ENCODE data around the gene TFPI. TPM values are rescaled to one million over a fixed set of nuclear protein-coding genes. Genes with fewer than 3 reads are reported as not detected.
A peak's percentile ranks its signal among the peaks of the same experiment; 100 is the strongest.
"Not testable (repeated sequence)": the region's sequence is repeated elsewhere in the genome, so short reads cannot be mapped to it uniquely, and the experiment has no call there.

The TFPI gene
- 716 and 1,528 TPM in 2 replicates for total RNA-seq

DNA sequence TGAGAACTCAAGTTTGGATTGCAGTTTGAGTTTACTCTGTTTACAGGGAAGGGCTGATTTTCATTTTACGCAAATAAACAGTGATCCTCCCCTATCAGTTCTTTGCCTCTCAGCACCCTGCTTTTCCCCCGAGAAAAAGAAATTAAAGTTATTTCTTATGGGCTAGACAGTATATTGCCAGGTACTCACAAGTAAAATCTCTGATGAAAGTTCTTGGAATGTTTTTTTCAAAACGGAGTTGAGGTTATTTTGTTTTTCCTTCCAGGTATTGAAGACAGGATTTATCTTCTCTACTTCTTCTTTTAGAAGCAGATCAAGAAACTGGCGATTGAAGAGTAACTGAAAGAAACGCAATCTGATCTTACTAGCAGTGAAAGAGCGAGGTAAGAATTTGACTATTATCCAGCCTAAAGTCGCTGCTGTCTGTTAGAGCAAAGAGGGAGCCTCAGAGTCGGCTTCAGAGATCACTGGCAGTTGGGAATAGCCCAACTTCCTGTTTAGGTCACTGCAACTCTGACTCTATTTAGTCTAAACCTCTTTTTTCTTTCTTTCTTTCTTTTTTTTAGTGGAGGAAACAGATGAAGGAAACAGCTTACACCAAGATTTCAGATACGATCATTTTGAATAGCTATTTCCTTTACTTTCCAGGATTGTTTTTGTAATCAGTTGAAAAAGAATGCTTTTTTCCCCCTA, at the start of gene TFPI:
TFPI (minus strand) TSS at position 425 of the 693 bp plus-strand sequence. CDS start 50,667 bp downstream, outside the sequence.
- peak; percentile 71 to 94 for DNase-seq (ENCODE audit: low read depth in 2 of 2)

DNA sequence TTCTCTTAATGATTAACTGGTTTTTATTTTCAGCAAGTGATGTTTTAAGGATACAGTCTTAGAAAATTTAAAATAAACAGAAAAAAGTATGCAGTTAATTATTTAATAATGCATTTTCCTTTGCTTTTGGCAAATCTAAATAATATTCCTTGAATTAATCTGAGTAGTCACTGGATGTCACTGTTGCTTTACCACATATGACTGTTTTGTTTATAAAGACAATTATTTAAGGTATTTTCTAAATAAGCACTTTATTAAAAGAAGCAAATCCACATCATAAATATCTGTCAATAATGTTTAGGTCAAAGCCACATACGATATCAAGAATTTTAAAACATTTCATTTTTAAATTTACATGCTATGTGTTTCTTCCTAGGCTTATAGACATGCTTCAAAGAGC, 40.6 kb upstream of the TFPI start:
- peak in 1 of 2 donors; percentile 12 for DNase-seq (ENCODE audit: low read depth in 2 of 2)

DNA sequence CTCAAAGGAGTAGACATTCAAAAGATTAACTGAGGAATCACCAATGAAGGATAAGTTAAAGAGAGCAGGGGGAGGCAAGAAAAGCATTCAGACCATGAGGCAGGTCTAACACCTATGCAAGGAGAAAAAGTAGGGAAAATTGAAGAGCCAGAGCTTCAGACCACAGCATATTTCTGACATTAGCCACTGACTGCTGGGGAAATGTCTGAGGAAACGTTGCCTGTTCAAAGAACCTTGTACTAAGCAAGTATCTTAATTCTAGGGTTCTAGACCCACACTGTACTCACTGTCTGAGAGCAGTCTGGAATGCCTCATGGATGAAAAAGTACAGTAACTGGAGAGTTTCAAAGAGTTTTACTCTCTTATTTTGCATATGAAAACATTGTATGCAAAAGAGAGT, 39.5 kb upstream of the TFPI start:
- DNase-seq (ENCODE audit: low read depth in 2 of 2), result no peak

GRCh38 chr2:187593098-187593497, 38.9 kb upstream of the TFPI start:
- no peak for DNase-seq (ENCODE audit: low read depth in 2 of 2)

- DNase-seq (ENCODE audit: low read depth in 2 of 2), result no peak
Measured at GRCh38 chr2:187590175-187590574, 35.9 kb upstream of the TFPI start.

- peak; percentile 67 to 68 for DNase-seq (ENCODE audit: low read depth in 2 of 2)
Measured at GRCh38 chr2:187586011-187586641, 31.9 kb upstream of the TFPI start.

GRCh38 chr2:187581125-187581896, 27.1 kb upstream of the TFPI start:
- DNase-seq (ENCODE audit: low read depth in 2 of 2), result peak in 1 of 2 donors; percentile 49

- peak; percentile 77 to 79 for DNase-seq (ENCODE audit: low read depth in 2 of 2)
Measured at GRCh38 chr2:187580462-187581124, 26.4 kb upstream of the TFPI start.

- DNase-seq (ENCODE audit: low read depth in 2 of 2), result peak in 1 of 2 donors; percentile 46
Measured at GRCh38 chr2:187577310-187577709, 23.1 kb upstream of the TFPI start.

GRCh38 chr2:187576906-187577305, 22.7 kb upstream of the TFPI start:
- no peak for DNase-seq (ENCODE audit: low read depth in 2 of 2)

DNA sequence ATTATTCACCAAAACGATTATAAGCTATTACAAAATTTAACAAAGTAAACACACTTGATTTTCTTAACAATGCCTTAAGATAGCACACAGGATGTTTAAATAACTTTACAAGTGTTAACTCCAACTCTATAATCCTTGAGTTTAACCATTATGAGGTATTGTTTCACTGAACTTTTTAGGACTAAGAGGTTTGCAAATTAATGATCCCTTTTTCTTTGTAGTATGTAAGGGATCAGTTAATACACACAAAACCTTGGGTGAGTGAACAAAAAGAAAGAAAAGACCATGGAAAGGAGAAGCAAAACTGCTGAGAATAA, 21.5 kb upstream of the TFPI start:
- DNase-seq (ENCODE audit: low read depth in 2 of 2), result no peak

GRCh38 chr2:187574969-187575750, 20.9 kb upstream of the TFPI start:
- peak; percentile 68 to 85 for DNase-seq (ENCODE audit: low read depth in 2 of 2)

- DNase-seq (ENCODE audit: low read depth in 2 of 2), result no peak
Measured at GRCh38 chr2:187573722-187574121, 19.5 kb upstream of the TFPI start.

GRCh38 chr2:187571996-187572395, 17.8 kb upstream of the TFPI start:
- DNase-seq (ENCODE audit: low read depth in 2 of 2), result not testable (repeated sequence)

- DNase-seq (ENCODE audit: low read depth in 2 of 2), result peak in 1 of 2 donors; percentile 68
Measured at GRCh38 chr2:187569571-187569970, 15.3 kb upstream of the TFPI start.

DNA sequence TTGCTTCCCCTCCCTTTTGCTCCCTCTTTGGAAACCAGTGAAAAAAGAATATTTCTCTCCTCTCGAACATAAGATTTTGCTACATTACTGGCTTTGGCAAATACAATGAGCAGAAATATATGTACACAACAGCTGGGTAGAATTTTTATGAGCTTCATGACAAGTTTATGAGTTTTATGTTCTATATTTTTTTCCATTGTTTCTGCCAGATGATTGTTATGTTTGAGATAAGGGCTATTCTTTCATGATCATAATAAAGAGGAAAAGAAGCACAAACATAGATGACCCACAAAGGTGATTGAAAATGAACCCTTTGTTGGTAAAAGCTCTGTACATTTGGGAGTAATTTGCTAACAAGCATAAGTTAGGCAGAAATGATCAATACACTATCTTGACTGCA, 14.8 kb upstream of the TFPI start:
- peak; percentile 81 to 90 for DNase-seq (ENCODE audit: low read depth in 2 of 2)

- peak in 1 of 2 donors; percentile 44 for DNase-seq (ENCODE audit: low read depth in 2 of 2)
Measured at GRCh38 chr2:187567126-187567525, 12.9 kb upstream of the TFPI start.

GRCh38 chr2:187566712-187567111, 12.5 kb upstream of the TFPI start:
- DNase-seq (ENCODE audit: low read depth in 2 of 2), result no peak

DNA sequence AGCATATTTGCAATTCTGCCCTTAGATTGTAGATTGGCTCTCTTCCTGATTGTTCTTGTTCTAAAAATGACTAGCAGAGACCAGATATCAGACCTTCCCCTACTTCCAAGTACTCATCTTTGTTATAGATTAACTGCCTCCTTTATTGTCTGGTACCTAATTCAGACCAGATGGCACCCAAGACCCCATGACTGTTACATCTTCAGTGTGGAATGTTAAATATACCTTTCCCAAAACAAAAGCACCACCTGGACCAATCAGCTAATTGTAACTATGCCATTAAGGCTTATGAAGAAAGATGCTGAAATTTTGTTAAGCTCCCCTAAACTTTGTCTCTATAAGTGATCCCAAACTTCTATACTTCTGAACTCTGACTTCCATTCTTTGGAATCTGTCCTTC, 12.0 kb upstream of the TFPI start:
- no peak for DNase-seq (ENCODE audit: low read depth in 2 of 2)

DNA sequence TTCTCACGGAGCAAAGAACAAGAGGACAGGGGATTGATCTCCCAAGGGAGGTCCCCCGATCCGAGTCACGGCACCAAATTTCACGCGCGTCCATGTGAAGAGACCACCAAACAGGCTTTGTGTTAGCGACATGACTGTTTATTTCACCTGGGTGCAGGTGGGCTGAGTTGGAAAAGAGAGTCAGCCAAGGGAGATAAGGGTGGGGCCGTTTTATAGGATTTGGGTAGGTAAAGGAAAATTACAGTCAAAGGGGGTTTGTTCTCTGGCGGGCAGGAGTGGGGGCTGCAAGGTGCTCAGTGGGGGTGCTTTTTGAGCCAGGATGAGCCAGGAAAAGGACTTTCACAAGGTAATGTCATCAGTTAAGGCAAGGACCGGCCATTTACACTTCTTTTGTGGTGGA, 11.4 kb upstream of the TFPI start:
- not testable (repeated sequence) for DNase-seq (ENCODE audit: low read depth in 2 of 2)

DNA sequence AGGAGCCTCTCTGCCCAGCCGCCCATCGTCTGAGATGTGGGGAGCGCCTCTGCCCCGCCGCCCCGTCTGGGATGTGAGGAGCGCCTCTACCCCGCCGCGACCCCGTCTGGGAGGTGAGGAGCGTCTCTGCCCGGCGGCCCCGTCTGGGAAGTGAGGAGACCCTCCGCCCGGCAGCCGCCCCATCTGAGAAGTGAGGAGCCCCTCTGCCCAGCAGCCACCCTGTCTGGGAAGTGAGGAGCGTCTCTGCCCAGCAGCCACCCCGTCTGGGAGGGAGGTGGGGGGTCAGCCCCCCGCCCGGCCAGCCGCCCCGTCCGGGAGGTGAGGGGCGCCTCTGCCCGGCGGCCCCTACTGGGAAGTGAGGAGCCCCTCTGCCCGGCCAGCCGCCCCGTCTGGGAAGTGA, 2.3 kb upstream of the TFPI start:
- not testable (repeated sequence) for DNase-seq (ENCODE audit: low read depth in 2 of 2)

Measured in dermis microvascular lymphatic vessel endothelial cell (primary cell).